Neural cell (in vitro differentiated cells): ENCODE results near the gene NBR1. TPM values are rescaled to one million over a fixed set of nuclear protein-coding genes. Genes with fewer than 3 reads are reported as not detected.
"Not testable (repeated sequence)": the region's sequence is repeated elsewhere in the genome, so short reads cannot be mapped to it uniquely, and the experiment has no call there.

Experiments
- H2AFZ ChIP-seq: fragments of 200-600, 300-800 bp; sonication (generic), shearing (Covaris generic); 2 replicates; pipeline ENCODE4 v1.6.0; 2014; ENCODE audit warnings: low read depth, mild to moderate bottlenecking, antibody characterized with exemption, low read length, moderate library complexity
- H3F3A ChIP-seq: fragments of 200-600 bp; shearing (Covaris generic); 2 replicates; pipeline ENCODE4 v1.6.1; 2016; ENCODE audit warnings: mild to moderate bottlenecking, moderate library complexity, mixed read lengths, antibody characterized with exemption, low read length; ENCODE audit not compliant: insufficient read depth, poor library complexity, severe bottlenecking
- H3K27ac ChIP-seq: fragments of 200-600, 300-800 bp; sonication (generic), shearing (Covaris generic); 2 replicates; pipeline ENCODE4 v1.5.1; 2014; ENCODE audit warnings: mild to moderate bottlenecking, low read length, moderate library complexity
- H3K27me3 ChIP-seq: fragments of 300-800, 200-600 bp; sonication (generic), shearing (Covaris generic); 2 replicates; pipeline ENCODE4 v1.6.0; 2014; ENCODE audit warnings: mild to moderate bottlenecking, low read depth, low read length, moderate library complexity; ENCODE audit not compliant: insufficient read depth
- H3K36me3 ChIP-seq: fragments of 300-800, 200-600 bp; sonication (generic), shearing (Covaris generic); 2 replicates; pipeline ENCODE4 v1.5.1; 2014; ENCODE audit warnings: mild to moderate bottlenecking, antibody characterized with exemption, low read length, moderate library complexity; ENCODE audit not compliant: insufficient read depth
- H3K4me2 ChIP-seq: fragments of 300-800, 200-600 bp; sonication (generic), shearing (Covaris generic); 2 replicates; pipeline ENCODE4 v1.6.0; 2014; ENCODE audit warnings: mild to moderate bottlenecking, low read length
- H3K4me3 ChIP-seq: fragments of 300-800, 200-600 bp; sonication (generic), shearing (Covaris generic); 2 replicates; pipeline ENCODE4 v1.5.1; 2014; ENCODE audit warnings: mild to moderate bottlenecking, low read length, moderate library complexity
- H3K79me2 ChIP-seq: fragments of 200-600 bp; shearing (Covaris generic); replicated peaks from 2 replicates; pipeline ENCODE4 v1.6.0; 2014; ENCODE audit warnings: mild to moderate bottlenecking, low read length, moderate library complexity; ENCODE audit not compliant: insufficient read depth
- H3K9ac ChIP-seq: fragments of 300-800, 200-600 bp; sonication (generic), shearing (Covaris generic); 2 replicates; pipeline ENCODE4 v1.6.1; 2016; ENCODE audit warnings: mild to moderate bottlenecking, low read length, mixed read lengths
- H3K9me2 ChIP-seq: fragments of 200-600 bp; shearing (Covaris generic); 2 replicates; pipeline ENCODE4 v1.6.1; 2016; ENCODE audit warnings: mild to moderate bottlenecking, low read length, mixed read lengths; ENCODE audit not compliant: insufficient read depth
- H3K9me3 ChIP-seq: fragments of 200-600, 300-800 bp; sonication (generic), shearing (Covaris generic); 2 replicates; pipeline ENCODE4 v1.6.1; 2016; ENCODE audit warnings: mild to moderate bottlenecking, mixed run types, low read length, moderate library complexity, mixed read lengths
- H4K20me1 ChIP-seq: fragments of 200-600 bp; shearing (Covaris generic); 2 replicates; pipeline ENCODE4 v1.6.1; 2016; ENCODE audit warnings: mild to moderate bottlenecking, mixed run types; ENCODE audit not compliant: insufficient read depth
- EP300 ChIP-seq: fragments of 450-650 bp; conservative IDR thresholded peaks from 2 replicates; pipeline ENCODE4 v1.6.1; 2014; ENCODE audit warnings: antibody characterized with exemption, mild to moderate bottlenecking, moderate library complexity; ENCODE audit not compliant: poor library complexity, severe bottlenecking
- EZH2 ChIP-seq: fragments of 200-600, 300-800 bp; shearing (Covaris generic), sonication (generic); IDR thresholded peaks from 2 replicates; pipeline ENCODE4 v1.6.1; 2014; ENCODE audit warnings: antibody characterized with exemption, low read length, borderline replicate concordance, mild to moderate bottlenecking; ENCODE audit not compliant: insufficient read depth, poor library complexity, severe bottlenecking
- MXI1 ChIP-seq: fragments of 450-650 bp; conservative IDR thresholded peaks from 2 replicates; pipeline ENCODE4 v1.6.1; 2014; ENCODE audit warnings: antibody characterized with exemption, mild to moderate bottlenecking; ENCODE audit not compliant: poor library complexity, severe bottlenecking
- POLR2AphosphoS5 ChIP-seq: IDR thresholded peaks from 2 replicates; pipeline ENCODE4 v1.6.1; 2012
- RAD21 ChIP-seq: fragments of 450-650 bp; conservative IDR thresholded peaks from 2 replicates; pipeline ENCODE4 v1.6.1; 2014; ENCODE audit warnings: antibody characterized with exemption, mild to moderate bottlenecking, moderate library complexity
- SMC3 ChIP-seq: fragments of 450-650 bp; conservative IDR thresholded peaks from 2 replicates; pipeline ENCODE4 v1.6.1; 2014; ENCODE audit warnings: antibody characterized with exemption, mild to moderate bottlenecking, moderate library complexity; ENCODE audit not compliant: poor library complexity
- TAF1 ChIP-seq: IDR thresholded peaks from 2 replicates; pipeline ENCODE4 v1.6.1; 2012; ENCODE audit warnings: low read depth
- polyA plus RNA-seq: library from polyadenylated mRNA; depleted of rRNA; stranded (reverse); fragments of >200 nt; gene quantifications from 2 replicates; pipeline ENCODE4 v1.2.3, GENCODE V29; 2014
- TF ChIP-seq, protein P1 (sequence below): fragments of 450-650 bp; IDR thresholded peaks from 2 replicates; pipeline ENCODE4 v1.5.1; 2014; ENCODE audit warnings: antibody characterized with exemption, mild to moderate bottlenecking, moderate library complexity; ENCODE audit not compliant: poor library complexity, severe bottlenecking
- TF ChIP-seq, protein P2 (sequence below): IDR thresholded peaks from 2 replicates; pipeline ENCODE4 v1.6.1; 2012; ENCODE audit warnings: borderline replicate concordance

Gene NBR1
- polyA plus RNA-seq, 1 donor from 2014 or later, result 62.4 TPM

DNA sequence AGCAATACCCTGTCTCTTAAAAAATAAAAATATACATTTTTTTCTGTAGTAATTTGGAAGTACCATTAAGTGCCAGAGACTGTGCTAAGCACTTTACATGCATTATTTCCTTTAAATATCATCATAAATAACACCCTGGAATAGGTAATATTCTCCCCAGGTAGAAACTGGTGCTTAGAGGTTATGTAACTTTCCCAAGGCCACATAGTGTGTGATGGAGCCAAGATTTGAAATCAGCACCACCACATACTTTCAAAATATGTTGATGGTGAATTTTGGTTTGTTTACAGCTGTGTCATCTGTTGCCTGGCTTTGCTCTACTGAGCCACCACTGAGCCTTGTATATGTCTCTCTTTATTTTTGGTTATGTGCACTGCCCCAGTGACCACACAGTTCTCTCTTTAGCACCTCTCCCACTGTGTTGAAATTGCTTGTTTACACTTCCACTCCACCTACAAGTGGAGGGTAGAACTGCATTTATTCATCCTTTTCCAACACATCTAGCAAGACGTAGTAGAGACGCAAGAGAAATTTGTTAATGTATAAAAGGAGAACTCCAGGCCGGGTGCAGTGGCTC is 19.0 kb upstream of the NBR1 start:
- Histone ChIP-seq H3K9me2 (no peaks in the 10 kb centered on the region), H4K20me1 (no peaks in the 10 kb centered on the region), H3K27me3 (no peaks in the 10 kb centered on the region), H3K4me2 (no peak overlapping the region), H3K9me3 (no peaks in the 10 kb centered on the region), H2AFZ (no peak overlapping the region), H3K4me3 (no peak overlapping the region), H3K36me3 (no peaks in the 10 kb centered on the region), H3K27ac (no peak overlapping the region), H3K79me2 (no peaks in the 10 kb centered on the region), H3F3A (no peaks in the 10 kb centered on the region), H3K9ac (no peak overlapping the region)
- TF ChIP-seq TAF1, result no peak
- no peak for TF ChIP-seq SMC3
- no peak for TF ChIP-seq MXI1
- TF ChIP-seq RAD21, result no peak
- no peak for TF ChIP-seq EP300
- no peak for TF ChIP-seq EZH2
- TF ChIP-seq POLR2AphosphoS5, result no peak
- TF ChIP-seq, protein P1, sequence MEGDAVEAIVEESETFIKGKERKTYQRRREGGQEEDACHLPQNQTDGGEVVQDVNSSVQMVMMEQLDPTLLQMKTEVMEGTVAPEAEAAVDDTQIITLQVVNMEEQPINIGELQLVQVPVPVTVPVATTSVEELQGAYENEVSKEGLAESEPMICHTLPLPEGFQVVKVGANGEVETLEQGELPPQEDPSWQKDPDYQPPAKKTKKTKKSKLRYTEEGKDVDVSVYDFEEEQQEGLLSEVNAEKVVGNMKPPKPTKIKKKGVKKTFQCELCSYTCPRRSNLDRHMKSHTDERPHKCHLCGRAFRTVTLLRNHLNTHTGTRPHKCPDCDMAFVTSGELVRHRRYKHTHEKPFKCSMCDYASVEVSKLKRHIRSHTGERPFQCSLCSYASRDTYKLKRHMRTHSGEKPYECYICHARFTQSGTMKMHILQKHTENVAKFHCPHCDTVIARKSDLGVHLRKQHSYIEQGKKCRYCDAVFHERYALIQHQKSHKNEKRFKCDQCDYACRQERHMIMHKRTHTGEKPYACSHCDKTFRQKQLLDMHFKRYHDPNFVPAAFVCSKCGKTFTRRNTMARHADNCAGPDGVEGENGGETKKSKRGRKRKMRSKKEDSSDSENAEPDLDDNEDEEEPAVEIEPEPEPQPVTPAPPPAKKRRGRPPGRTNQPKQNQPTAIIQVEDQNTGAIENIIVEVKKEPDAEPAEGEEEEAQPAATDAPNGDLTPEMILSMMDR, result no peak
- TF ChIP-seq, protein P2, sequence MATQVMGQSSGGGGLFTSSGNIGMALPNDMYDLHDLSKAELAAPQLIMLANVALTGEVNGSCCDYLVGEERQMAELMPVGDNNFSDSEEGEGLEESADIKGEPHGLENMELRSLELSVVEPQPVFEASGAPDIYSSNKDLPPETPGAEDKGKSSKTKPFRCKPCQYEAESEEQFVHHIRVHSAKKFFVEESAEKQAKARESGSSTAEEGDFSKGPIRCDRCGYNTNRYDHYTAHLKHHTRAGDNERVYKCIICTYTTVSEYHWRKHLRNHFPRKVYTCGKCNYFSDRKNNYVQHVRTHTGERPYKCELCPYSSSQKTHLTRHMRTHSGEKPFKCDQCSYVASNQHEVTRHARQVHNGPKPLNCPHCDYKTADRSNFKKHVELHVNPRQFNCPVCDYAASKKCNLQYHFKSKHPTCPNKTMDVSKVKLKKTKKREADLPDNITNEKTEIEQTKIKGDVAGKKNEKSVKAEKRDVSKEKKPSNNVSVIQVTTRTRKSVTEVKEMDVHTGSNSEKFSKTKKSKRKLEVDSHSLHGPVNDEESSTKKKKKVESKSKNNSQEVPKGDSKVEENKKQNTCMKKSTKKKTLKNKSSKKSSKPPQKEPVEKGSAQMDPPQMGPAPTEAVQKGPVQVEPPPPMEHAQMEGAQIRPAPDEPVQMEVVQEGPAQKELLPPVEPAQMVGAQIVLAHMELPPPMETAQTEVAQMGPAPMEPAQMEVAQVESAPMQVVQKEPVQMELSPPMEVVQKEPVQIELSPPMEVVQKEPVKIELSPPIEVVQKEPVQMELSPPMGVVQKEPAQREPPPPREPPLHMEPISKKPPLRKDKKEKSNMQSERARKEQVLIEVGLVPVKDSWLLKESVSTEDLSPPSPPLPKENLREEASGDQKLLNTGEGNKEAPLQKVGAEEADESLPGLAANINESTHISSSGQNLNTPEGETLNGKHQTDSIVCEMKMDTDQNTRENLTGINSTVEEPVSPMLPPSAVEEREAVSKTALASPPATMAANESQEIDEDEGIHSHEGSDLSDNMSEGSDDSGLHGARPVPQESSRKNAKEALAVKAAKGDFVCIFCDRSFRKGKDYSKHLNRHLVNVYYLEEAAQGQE, result no peak

DNA sequence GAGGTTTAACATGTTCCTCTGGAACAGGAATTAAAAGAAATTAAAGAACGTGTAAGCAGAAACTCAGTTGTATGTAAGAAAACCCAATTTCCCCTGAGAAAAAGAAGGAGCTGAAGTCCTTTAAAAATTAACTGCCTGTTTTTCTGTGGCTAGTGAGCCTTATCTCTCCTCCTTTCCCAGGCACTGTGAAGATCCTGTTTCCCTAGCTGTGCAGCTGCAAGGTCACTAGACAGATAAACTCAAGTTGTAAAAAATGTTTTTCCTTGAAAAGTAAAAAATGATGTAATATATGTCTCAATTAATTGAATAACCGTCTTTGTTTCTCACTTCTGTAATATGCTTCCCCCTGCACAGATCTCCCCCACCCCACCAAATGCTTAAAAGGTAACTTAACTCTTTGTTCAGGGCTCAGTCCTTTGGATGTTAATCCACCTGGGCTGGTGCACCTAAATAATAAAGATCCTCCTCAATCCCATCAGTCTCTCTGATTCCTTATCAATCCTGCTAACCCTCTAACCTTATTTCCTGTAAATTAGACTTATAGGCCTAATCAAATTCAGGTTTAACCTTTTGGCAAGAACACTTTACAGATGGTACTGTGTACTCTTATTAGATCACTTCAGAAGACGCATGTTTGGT is 17.7 kb upstream of the NBR1 start:
- not testable (repeated sequence) for H3K36me3 ChIP-seq, H3F3A ChIP-seq, H3K9me3 ChIP-seq, H3K9ac ChIP-seq, H3K27ac ChIP-seq, H4K20me1 ChIP-seq, H3K9me2 ChIP-seq, H3K27me3 ChIP-seq, H3K4me3 ChIP-seq, H3K4me2 ChIP-seq, H3K79me2 ChIP-seq, H2AFZ ChIP-seq

DNA sequence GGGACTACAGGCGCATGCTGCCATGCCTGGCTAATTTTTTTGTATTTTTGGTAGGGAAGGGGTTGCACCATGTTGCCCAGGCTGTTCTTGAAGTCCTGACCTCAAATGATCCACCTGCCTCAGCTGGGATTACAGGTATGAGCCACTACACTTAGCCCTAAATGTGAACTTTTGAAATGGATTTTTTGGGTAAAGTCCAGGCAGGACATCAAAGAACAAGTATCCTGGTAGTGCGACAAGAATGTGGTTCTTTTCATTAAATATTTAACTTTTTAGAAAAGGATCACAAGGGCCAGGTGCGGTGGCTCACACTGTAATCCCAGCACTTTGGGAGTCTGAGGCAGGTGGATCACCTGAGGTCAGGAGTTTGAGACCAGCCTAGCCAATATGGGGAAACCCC is 15.3 kb upstream of the NBR1 start:
- Histone ChIP-seq H3K27ac (no peak overlapping the region), H3F3A (no peaks in the 10 kb centered on the region), H3K27me3 (no peaks in the 10 kb centered on the region), H3K4me2 (no peak overlapping the region), H4K20me1 (no peaks in the 10 kb centered on the region), H3K4me3 (no peak overlapping the region), H3K9ac (no peak overlapping the region), H2AFZ (no peak overlapping the region), H3K79me2 (no peaks in the 10 kb centered on the region), H3K9me2 (no peaks in the 10 kb centered on the region), H3K9me3 (no peaks in the 10 kb centered on the region), H3K36me3 (no peaks in the 10 kb centered on the region)
- TF ChIP-seq, protein P2, result no peak
- TF ChIP-seq POLR2AphosphoS5 (no peak), EP300 (no peak), MXI1 (no peak), EZH2 (no peak), TAF1 (no peak), SMC3 (no peak), RAD21 (no peak)
- TF ChIP-seq, protein P1, result no peak
